ENCODE measurements around the gene TMEM86A. TPM values are rescaled to one million over a fixed set of nuclear protein-coding genes. Genes with fewer than 3 reads are reported as not detected.

TMEM86A gene
- total and polyA plus RNA-seq, 2 donors (not counting 3 experiments of a cell fraction or from before 2014, with no cell fraction given): 2.1 to 2.6 TPM

DNA sequence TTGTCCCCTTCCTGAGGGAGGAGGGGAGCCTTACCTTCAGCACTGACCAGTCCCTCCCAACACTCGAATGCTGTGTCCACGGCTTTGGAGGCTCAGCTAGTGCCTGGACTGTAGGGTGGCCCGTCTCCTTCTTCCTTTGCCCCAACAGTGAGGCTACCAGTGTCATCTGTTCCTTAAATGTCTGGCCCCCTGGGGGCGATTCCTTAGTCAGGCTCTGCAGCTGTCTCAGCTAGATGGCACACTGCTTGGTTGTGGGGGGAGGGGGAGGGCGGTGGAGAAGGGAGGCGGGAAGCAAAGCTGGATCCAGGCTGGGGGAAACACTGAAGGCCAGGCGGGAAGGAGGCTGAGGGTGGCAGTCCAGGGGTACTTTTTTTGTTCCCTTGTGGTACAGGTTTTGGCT lies 27.5 kb downstream of the TMEM86A start, which contains the start of gene IGSF22:
Gene IGSF22 (minus strand): TSS at position 149 of the 400 bp plus-strand sequence. CDS start 1,952 bp downstream, outside the sequence.
- POLR2A ChIA-PET: no interaction called here

DNA sequence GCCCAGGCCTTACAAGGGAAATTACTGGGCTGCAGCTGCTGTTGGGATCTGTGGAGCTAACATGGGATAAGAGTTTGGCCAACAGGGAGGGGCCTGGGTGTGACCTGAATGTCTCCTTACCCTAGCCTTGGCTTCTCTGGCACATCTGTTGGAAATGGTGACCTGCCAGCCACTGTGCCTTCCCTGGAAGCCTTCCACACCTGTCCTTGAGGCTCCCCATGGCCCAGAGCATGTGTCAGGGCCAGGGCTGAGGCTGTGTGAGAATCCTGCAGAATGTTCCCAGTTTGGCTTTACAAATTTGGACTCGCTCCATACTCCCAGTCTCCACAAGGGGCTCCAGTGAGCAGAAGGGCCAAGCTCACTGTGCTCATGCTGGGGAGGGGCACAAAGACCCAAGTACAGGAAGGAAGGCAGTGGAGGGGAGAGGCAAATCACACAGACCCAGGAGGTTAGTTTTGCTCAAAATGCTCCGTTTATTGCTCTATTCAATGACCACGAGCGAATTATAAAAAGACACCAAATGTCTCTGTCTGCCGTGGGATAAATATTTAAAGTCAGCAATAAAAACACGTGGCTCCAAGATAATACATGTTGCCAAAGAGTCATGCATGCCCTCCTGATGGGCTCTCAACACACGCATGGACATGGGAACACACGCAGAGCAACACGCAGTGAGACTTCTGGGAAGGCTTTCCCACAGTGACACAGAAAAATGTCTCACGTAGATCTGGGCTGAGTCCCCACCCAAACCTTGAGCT lies 29.1 kb downstream of the TMEM86A start:
- CTCF ChIA-PET: interaction anchor here (0.8 to 2.7 kb wide), 21 partner anchors 9 to 612 kb away, joined by 3 to 21 read pairs (median 4); partner anchors contain the start of gene TMEM86A
- Histone ChIP-seq H3K9ac (replicated peaks; ENCODE audit: extremely low read depth, insufficient read depth, low read length) (no peak overlapping the region), H4K20me1 (replicated peaks; ENCODE audit: control insufficient read depth, extremely low read depth, insufficient read depth, low read length) (no peaks in the 10 kb centered on the region), H3K4me3 (replicated peaks in 1 of 3; ENCODE audit: insufficient read depth in 1 of 3, low read depth in 1 of 3, low read length in 3 of 3) (no peak overlapping the region), H3K27me3 (ENCODE audit: control insufficient read depth in 2 of 2, insufficient read depth in 2 of 2, low read length in 2 of 2) (peaks cover 0 to 3% of the 10 kb centered on the region in 2 experiments), H3K4me2 (ENCODE audit: insufficient read depth, low read length) (no peak overlapping the region), H3K79me2 (ENCODE audit: control insufficient read depth, insufficient read depth, low read length) (no peaks in the 10 kb centered on the region), H3K4me1 (ENCODE audit: control insufficient read depth, extremely low read depth, insufficient read depth, low read length) (no peaks in the 10 kb centered on the region), H3K9me1 (replicated peaks; ENCODE audit: control insufficient read depth, extremely low read depth, insufficient read depth, low read length) (no peaks in the 10 kb centered on the region), H2AFZ (ENCODE audit: low read depth, low read length) (peak overlapping the region; percentile 38), H3K36me3 (ENCODE audit: control insufficient read depth in 2 of 2, extremely low read depth in 1 of 2, insufficient read depth in 2 of 2, low read length in 2 of 2) (no peaks in the 10 kb centered on the region), H3K9me3 (replicated peaks; ENCODE audit: control insufficient read depth, insufficient read depth, low read length) (no peaks in the 10 kb centered on the region), H3K27ac (ENCODE audit: insufficient read depth, low read depth, low read length) (no peak overlapping the region)
- POLR2A ChIA-PET: no interaction called here
- BruUV-seq (replicated peaks): no TSS peak
- peak; percentile 92 for FAIRE-seq
- DNase-seq (ENCODE audit: low read depth, low spot score): peak; percentile 41
- dilution Hi-C loops (cut with MboI; ENCODE audit: extremely low pct_ligation_motif_present, low sequenced_read_pairs) (no loop called here), intact Hi-C loops (cut with micrococcal nuclease) (no loop called here)
- peak; percentile 72 to 83 for TF ChIP-seq CTCF (IDR thresholded peaks at IDR 0.05; ENCODE audit: extremely low read depth in 1 of 2, insufficient read depth in 1 of 2, low read depth in 1 of 2, low read length in 2 of 2)
- no peak for TF ChIP-seq EZH2 (IDR thresholded peaks at IDR 0.05; ENCODE audit: borderline replicate concordance, low read depth, low read length, severe bottlenecking)

More for the DNA sequence above, 27.5 kb downstream of the TMEM86A start, which contains the start of gene IGSF22:
- TF ChIP-seq POLR2AphosphoS5 (IDR thresholded peaks at IDR 0.05; ENCODE audit: insufficient read depth, low read depth, low read length) (no peak), POLR2A (IDR thresholded peaks at IDR 0.05; ENCODE audit: low read depth, low read length) (no peak), EZH2 (IDR thresholded peaks at IDR 0.05; ENCODE audit: borderline replicate concordance, low read depth, low read length, severe bottlenecking) (no peak), MYC (IDR thresholded peaks at IDR 0.05; ENCODE audit: low read depth, low read length) (no peak), JUN (IDR thresholded peaks at IDR 0.05; ENCODE audit: borderline replicate concordance, insufficient read depth, insufficient read length, low read depth) (no peak)
- Histone ChIP-seq H3K4me3 (replicated peaks in 1 of 3; ENCODE audit: insufficient read depth in 1 of 3, low read depth in 1 of 3, low read length in 3 of 3) (no peak within 1 kb of the TSS), H3K4me2 (ENCODE audit: insufficient read depth, low read length) (no peak within 1 kb of the TSS), H4K20me1 (replicated peaks; ENCODE audit: control insufficient read depth, extremely low read depth, insufficient read depth, low read length) (no peaks in the 10 kb centered on the region), H2AFZ (ENCODE audit: low read depth, low read length) (no peak within 1 kb of the TSS), H3K27ac (ENCODE audit: insufficient read depth, low read depth, low read length) (no peak within 1 kb of the TSS), H3K36me3 (ENCODE audit: control insufficient read depth in 2 of 2, extremely low read depth in 1 of 2, insufficient read depth in 2 of 2, low read length in 2 of 2) (no peaks in the 10 kb centered on the region), H3K4me1 (ENCODE audit: control insufficient read depth, extremely low read depth, insufficient read depth, low read length) (peaks cover 7% of the 10 kb centered on the region), H3K27me3 (ENCODE audit: control insufficient read depth in 2 of 2, insufficient read depth in 2 of 2, low read length in 2 of 2) (peaks cover 0 to 3% of the 10 kb centered on the region in 2 experiments), H3K9me1 (replicated peaks; ENCODE audit: control insufficient read depth, extremely low read depth, insufficient read depth, low read length) (no peaks in the 10 kb centered on the region), H3K9ac (replicated peaks; ENCODE audit: extremely low read depth, insufficient read depth, low read length) (no peak within 1 kb of the TSS), H3K9me3 (replicated peaks; ENCODE audit: control insufficient read depth, insufficient read depth, low read length) (no peaks in the 10 kb centered on the region), H3K79me2 (ENCODE audit: control insufficient read depth, insufficient read depth, low read length) (no peaks in the 10 kb centered on the region)
- dilution Hi-C loops (cut with MboI; ENCODE audit: extremely low pct_ligation_motif_present, low sequenced_read_pairs) (no loop called here), intact Hi-C loops (cut with micrococcal nuclease) (no loop called here)
- CTCF ChIA-PET: interaction anchor here (0.7 kb wide), 1 partner anchor 40 kb away, joined by 4 read pairs; no protein-coding TSS in a partner anchor
- BruUV-seq (replicated peaks): no TSS peak
- DNase-seq (ENCODE audit: low read depth, low spot score) (no peak), FAIRE-seq (no peak)

Data from endothelial cell of umbilical vein (primary cell).